ENCODE results near the gene SIX3. TPM values are rescaled to one million over a fixed set of nuclear protein-coding genes. Genes with fewer than 3 reads are reported as not detected.

Gene SIX3
- total RNA-seq, 1 donor from 2014 or later = not detected

DNA sequence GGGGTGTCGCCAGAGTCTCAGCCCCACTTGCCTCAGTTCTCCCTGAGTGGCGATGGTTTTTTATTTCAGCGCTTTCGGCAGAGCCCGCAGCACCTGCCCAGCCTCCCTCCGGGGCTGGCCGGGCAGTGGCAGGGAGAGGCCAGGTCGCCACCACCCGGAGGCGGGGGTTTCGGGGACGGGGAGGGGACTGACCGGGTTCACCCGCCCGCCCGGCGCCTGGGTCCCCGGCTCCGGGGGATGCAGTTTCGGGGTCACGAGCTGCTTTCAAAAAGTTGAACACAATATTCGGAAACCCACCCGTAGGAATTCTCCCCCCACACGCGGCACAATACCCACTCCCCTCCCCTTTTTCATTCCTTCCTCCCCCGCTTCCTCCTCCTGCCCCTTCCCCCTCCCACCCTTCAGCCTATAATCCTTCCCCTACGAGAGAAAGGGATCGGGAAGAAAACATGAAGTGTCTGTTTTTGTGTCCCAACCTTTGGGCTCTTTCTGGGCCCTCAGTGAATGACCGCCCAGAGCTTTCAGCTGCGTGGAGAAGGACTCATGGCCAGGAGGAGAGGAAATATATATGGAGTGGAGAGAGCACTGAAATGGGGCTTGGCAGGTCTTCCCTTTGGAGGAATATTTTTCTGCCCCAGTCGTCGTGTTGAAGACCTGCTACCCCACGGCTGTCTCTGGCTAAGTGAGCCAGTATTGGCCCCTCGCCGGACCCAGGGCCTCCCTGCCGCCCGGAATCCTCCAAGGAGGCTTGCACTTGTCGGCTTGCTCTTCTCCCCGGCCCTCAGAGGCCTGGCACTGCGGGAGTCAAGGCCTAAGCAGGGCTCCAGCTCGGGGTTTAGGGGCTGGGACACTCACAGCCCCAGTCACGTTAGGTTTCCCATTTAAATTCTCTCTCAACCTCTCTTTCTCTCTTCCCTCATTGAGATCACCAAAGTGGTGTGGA, 2.1 kb upstream of the SIX3 start:
- TF ChIP-seq CTCF (conservative IDR thresholded peaks at IDR 0.05; ENCODE audit: low read depth, low read length) = no peak
- DNase-seq (ENCODE audit: low read depth) = no peak
- H3K4me3 ChIP-seq (ENCODE audit: low read depth, low read length) = peak overlapping the region; percentile 51

GRCh38 chr2:44940049-44940494, 1.4 kb upstream of the SIX3 start:
- no peak for DNase-seq (ENCODE audit: low read depth)
- TF ChIP-seq CTCF (conservative IDR thresholded peaks at IDR 0.05; ENCODE audit: low read depth, low read length) = no peak
- H3K4me3 ChIP-seq (ENCODE audit: low read depth, low read length) = no peak overlapping the region

GRCh38 chr2:44940732-44941464, 604 bp upstream of the SIX3 start:
- no peak for DNase-seq (ENCODE audit: low read depth)
- no peak for TF ChIP-seq CTCF (conservative IDR thresholded peaks at IDR 0.05; ENCODE audit: low read depth, low read length)
- H3K4me3 ChIP-seq (ENCODE audit: low read depth, low read length) = peak overlapping the region; percentile 53

GRCh38 chr2:44942304-44943030, 965 bp downstream of the SIX3 start:
- DNase-seq (ENCODE audit: low read depth) = no peak
- no peak overlapping the region for H3K4me3 ChIP-seq (ENCODE audit: low read depth, low read length)
- no peak for TF ChIP-seq CTCF (conservative IDR thresholded peaks at IDR 0.05; ENCODE audit: low read depth, low read length)

- TF ChIP-seq CTCF (conservative IDR thresholded peaks at IDR 0.05; ENCODE audit: low read depth, low read length) = no peak
- DNase-seq (ENCODE audit: low read depth) = no peak
- H3K4me3 ChIP-seq (ENCODE audit: low read depth, low read length) = peak overlapping the region; percentile 19
These were observed 1.7 kb downstream of the SIX3 start for GRCh38 chr2:44943031-44943692.

DNA sequence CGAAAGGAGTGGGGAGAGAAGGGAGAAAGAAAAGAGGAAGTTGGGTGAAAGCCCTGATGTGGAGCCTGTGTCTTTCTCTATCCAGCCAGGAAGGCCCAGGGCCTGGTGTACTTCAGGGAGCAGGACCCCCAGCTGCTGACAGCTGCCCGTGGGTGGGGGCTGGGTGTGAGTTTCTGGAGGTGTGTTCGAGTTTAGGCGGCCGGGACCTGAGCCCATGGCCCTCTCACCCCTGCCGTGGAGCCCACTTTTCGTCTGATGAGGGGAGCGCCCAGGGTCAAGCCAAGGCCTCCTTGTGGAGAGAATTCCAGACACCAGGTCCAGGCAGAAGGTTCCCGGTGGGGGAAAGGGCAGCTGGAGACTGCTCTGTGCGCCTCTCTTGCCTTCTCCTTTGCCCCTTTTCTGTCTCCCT, 2.2 kb downstream of the SIX3 start:
- TF ChIP-seq CTCF (conservative IDR thresholded peaks at IDR 0.05; ENCODE audit: low read depth, low read length) = no peak
- no peak overlapping the region for H3K4me3 ChIP-seq (ENCODE audit: low read depth, low read length)
- DNase-seq (ENCODE audit: low read depth) = no peak

Data from epithelial cell of proximal tubule (primary cell).